Neuron (in vitro differentiated cells): ENCODE results near the gene SIRT2.

Experiments used
- H2AFZ ChIP-seq: one replicate; pipeline ENCODE4 v1.6.1; 2013; ENCODE audit warnings: low read depth, mild to moderate bottlenecking, inconsistent platforms, low read length, moderate library complexity
- H3K27me3 ChIP-seq: one replicate; pipeline ENCODE4 v1.6.1; 2013; ENCODE audit warnings: low read length; ENCODE audit not compliant: insufficient read depth
- H3K36me3 ChIP-seq: one replicate; pipeline ENCODE4 v1.6.1; 2013; ENCODE audit warnings: low read length; ENCODE audit not compliant: insufficient read depth
- H3K4me1 ChIP-seq: one replicate; pipeline ENCODE4 v1.6.1; 2013; ENCODE audit warnings: low read length; ENCODE audit not compliant: insufficient read depth
- H3K4me3 ChIP-seq: 2 replicates; pipeline ENCODE4 v1.5.1; 2013; ENCODE audit warnings: mild to moderate bottlenecking, low read length, moderate library complexity
- H3K9me3 ChIP-seq: one replicate; pipeline ENCODE4 v1.6.1; 2013; ENCODE audit warnings: low read length

The SIRT2 gene

DNA sequence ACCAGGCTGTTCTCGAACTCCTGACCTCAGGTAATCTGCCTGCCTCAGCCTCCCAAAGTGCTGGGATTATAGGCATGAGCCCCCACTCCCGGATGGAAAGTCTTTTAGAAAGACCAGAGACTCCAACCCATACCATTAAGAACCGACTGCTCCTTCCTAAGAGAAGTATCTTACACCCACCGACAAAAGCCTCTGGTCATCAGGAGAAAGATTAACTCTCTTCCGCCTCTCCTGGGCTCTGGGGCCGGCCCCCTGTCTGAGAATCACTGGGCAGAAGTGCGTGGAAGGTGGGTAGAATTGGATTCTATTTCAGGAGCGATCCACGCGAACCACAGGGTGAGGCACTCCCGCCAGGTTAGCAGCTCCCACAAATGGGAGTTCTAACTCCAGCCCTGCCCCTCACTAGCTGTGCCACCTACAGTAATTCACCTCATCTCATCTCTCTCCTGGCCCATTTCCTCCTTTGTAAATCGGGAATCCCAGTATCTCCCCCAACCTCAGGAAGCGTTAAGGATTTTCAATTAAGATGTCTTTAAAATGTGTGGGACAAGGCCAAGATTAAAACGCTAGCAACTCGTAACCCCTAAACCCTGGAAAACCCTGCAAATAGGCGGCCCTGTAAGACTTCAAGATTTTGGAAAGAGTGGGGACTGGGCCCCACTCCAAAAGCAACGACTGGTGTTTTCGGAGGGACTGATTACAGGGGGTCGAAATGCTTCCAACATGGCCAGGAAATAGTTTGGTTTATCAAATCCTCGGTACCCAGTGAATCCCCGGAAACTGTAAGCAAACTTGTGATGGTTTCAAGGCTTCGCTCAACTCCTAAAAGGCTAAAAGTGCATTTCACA lies 50.9 kb downstream of the SIRT2 start:
- Histone ChIP-seq H3K36me3 (peaks cover 46% of the 10 kb centered on the region), H3K4me3 (peak overlapping the region; percentile 93), H2AFZ (no peak overlapping the region), H3K27me3 (no peaks in the 10 kb centered on the region), H3K9me3 (no peaks in the 10 kb centered on the region), H3K4me1 (peaks cover 33% of the 10 kb centered on the region)

- Histone ChIP-seq H3K4me3 (no peak overlapping the region), H3K4me1 (peaks cover 22% of the 10 kb centered on the region), H3K27me3 (no peaks in the 10 kb centered on the region), H3K36me3 (peaks cover 71% of the 10 kb centered on the region), H3K9me3 (no peaks in the 10 kb centered on the region), H2AFZ (no peak overlapping the region)
These were observed 53.3 kb downstream of the SIRT2 start for GRCh38 chr19:38846097-38846496.

DNA sequence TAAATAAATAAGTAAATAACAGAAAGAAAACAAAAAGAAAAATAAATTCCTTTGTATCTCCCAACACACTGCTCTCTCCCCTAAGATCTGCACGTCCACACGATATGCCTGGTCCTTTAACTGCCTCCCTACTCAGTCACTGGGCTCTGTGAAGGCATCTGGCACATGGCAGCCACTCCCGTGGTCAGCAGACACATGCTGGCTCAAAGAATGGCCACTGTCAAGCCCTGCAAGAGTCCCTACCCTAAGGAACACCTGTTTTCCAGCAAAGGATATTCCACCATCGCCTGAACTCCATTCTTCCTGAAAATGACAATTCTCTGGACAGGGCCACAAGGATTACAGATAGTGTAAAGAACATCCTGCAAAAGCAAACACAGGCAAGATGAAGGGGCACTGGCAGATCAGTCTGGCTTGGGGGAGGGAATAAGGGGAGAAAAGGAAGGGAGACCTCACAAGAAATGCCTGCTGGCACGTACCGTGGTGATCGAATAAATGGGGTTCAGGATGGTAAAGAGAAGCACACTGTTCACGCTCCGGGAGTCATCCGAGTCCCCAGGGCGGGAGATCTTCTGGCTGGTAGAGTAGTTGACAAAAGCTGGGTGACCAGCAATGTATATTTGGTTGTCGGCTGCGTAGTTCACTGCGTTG lies 53.9 kb downstream of the SIRT2 start:
- H2AFZ ChIP-seq, result no peak overlapping the region
- H3K4me3 ChIP-seq, result no peak overlapping the region
- H3K36me3 ChIP-seq, result peaks cover 77% of the 10 kb centered on the region
- H3K9me3 ChIP-seq, result no peaks in the 10 kb centered on the region
- H3K27me3 ChIP-seq, result no peaks in the 10 kb centered on the region
- peaks cover 17% of the 10 kb centered on the region for H3K4me1 ChIP-seq

- Histone ChIP-seq H3K36me3 (peaks cover 89% of the 10 kb centered on the region), H3K4me3 (no peak overlapping the region), H3K4me1 (peaks cover 17% of the 10 kb centered on the region), H3K27me3 (no peaks in the 10 kb centered on the region), H2AFZ (no peak overlapping the region), H3K9me3 (no peaks in the 10 kb centered on the region)
These were observed 55.2 kb downstream of the SIRT2 start for GRCh38 chr19:38844093-38844686.

DNA sequence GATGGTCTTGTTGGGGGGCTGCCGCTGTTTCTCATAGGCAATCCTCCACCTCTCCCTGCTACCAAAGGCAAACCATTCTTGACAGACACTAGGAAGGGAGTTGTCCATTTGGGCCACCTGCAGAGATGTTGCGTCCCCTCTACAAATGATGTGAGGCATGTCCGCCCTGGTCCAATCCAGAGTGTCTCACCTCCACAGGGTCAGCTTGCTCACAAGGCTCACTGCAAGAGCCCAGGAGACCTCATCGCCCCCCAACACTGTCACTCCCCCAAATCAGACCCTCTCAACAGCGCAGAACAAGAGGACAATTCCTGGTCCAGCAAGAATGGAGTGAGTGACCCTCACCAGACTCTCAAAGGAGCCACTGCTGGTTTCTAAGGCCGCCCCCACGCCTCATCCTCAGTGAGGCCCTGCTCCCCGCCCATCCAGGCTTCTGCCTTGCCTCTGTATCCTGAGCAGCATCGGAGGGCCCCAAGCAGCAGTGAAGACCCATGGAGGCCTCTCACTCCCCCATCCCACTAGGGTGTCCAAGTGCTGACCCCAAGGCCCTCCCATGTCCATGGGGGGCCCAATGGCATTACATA lies 56.2 kb downstream of the SIRT2 start:
- Histone ChIP-seq H2AFZ (no peak overlapping the region), H3K36me3 (peaks cover 92% of the 10 kb centered on the region), H3K4me3 (no peak overlapping the region), H3K4me1 (peaks cover 12% of the 10 kb centered on the region), H3K9me3 (no peaks in the 10 kb centered on the region), H3K27me3 (no peaks in the 10 kb centered on the region)

DNA sequence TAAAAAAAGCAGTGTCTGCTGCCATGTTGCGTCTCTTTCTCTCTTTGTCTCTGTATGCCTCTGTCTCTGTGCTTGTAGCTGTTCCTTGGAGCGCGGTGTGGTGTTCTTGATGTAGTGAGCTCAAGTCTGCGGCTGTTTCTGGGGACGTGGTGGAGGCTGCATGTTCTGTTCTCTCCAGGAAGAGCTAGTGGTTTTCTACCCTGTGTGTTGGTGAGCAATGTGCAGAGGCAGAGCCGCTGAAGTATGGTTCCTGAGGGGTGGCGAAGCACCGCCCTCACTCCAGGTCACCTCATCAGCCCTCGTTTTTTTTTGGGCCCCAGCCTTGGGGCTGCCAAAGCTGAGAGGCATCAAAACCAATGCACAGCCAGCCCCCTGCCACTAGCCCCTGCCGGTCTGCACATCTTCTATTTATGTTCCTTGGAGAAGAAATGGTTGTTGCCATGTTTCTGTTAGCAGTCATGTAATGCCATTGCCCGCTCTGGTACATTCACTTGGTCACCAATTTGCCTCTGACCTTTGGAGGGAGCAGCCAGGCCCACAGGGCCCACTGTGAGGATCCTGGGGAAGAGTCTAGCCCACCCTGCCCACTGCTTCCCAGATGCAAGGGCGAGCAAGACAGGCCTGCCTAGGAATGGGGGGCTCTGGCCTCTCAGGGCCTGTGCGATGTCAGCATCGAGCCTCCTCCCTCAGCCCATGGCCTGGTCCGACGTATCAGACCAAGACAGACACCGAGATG lies 56.8 kb downstream of the SIRT2 start:
- H3K36me3 ChIP-seq, result peaks cover 94% of the 10 kb centered on the region
- H3K4me1 ChIP-seq, result peaks cover 7% of the 10 kb centered on the region
- no peak overlapping the region for H3K4me3 ChIP-seq
- H3K9me3 ChIP-seq, result no peaks in the 10 kb centered on the region
- no peaks in the 10 kb centered on the region for H3K27me3 ChIP-seq
- no peak overlapping the region for H2AFZ ChIP-seq

- peaks cover 94% of the 10 kb centered on the region for H3K36me3 ChIP-seq
- H3K4me3 ChIP-seq, result no peak overlapping the region
- no peaks in the 10 kb centered on the region for H3K27me3 ChIP-seq
- no peak overlapping the region for H2AFZ ChIP-seq
- no peaks in the 10 kb centered on the region for H3K4me1 ChIP-seq
- no peaks in the 10 kb centered on the region for H3K9me3 ChIP-seq
These were observed 57.5 kb downstream of the SIRT2 start for GRCh38 chr19:38841787-38842438.

DNA sequence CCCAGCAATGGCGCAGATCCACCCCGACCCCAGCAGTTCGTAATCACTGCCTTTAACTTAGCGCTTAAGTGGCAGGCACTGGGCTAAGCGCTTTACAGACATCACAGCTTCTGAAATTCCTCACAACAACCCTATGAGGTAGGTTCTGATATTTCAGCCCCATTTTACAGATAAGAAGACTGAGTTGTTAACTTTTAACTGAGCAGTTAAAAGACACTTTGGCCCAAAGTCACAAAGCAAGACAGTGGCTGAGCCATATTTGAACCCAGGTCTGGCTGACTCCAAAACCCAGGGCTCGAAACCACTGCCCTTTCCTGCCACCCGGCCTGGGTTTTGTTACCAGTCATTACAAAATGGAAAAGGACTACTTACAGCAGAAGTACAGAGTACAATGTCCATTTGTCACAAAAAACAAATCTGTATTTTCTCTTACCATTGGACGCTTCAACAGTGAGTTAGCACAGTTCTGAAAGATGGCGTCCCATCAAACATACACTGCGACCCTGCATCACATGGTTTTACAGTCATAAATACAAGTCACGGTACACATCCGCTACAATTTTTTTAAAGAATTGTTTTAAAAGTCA lies 58.1 kb downstream of the SIRT2 start:
- no peaks in the 10 kb centered on the region for H3K9me3 ChIP-seq
- H2AFZ ChIP-seq, result no peak overlapping the region
- H3K4me1 ChIP-seq, result no peaks in the 10 kb centered on the region
- H3K36me3 ChIP-seq, result peaks cover 95% of the 10 kb centered on the region
- H3K27me3 ChIP-seq, result no peaks in the 10 kb centered on the region
- no peak overlapping the region for H3K4me3 ChIP-seq

- no peaks in the 10 kb centered on the region for H3K9me3 ChIP-seq
- no peak overlapping the region for H3K4me3 ChIP-seq
- no peaks in the 10 kb centered on the region for H3K4me1 ChIP-seq
- H2AFZ ChIP-seq, result no peak overlapping the region
- no peaks in the 10 kb centered on the region for H3K27me3 ChIP-seq
- H3K36me3 ChIP-seq, result peaks cover 95% of the 10 kb centered on the region
These were observed 58.8 kb downstream of the SIRT2 start for GRCh38 chr19:38840583-38840968.

DNA sequence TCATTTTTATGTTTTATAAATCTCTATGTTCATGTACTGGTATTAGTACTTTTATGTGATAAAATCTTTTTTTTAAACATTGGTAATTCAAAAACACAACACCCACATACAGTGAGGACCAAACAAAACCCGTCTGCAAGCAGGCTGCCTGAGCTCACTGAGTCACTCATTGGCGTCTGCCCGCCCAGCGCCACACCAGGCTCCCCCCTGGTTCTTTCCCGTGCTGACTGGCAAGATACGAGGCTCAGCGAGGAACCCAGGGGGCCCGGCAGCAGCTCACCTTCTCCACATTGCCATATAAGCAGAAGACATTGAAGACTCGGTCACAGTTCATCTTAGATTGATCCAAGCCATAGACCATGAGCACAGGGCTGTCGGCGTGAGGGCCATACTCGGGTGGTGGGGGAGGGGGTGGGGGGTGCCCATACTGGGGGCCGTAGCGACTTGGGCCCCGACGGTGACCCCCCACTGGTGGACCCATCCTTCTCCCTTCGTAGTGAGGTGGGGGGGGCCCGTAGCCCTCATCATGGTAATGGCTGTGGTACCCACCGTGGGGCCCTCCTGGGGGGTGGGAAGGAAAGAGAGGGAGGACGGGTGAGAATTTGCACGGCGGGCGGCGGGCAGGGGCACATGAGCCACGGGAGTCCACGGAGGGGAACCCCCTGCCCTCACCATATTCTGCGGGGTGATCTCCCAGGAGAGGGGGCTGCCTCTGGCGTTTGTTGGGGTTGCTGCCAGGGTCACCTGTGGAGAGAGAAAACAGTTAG lies 59.4 kb downstream of the SIRT2 start:
- Histone ChIP-seq H3K27me3 (no peaks in the 10 kb centered on the region), H3K4me3 (no peak overlapping the region), H3K36me3 (peaks cover 96% of the 10 kb centered on the region), H3K9me3 (no peaks in the 10 kb centered on the region), H2AFZ (no peak overlapping the region), H3K4me1 (no peaks in the 10 kb centered on the region)

DNA sequence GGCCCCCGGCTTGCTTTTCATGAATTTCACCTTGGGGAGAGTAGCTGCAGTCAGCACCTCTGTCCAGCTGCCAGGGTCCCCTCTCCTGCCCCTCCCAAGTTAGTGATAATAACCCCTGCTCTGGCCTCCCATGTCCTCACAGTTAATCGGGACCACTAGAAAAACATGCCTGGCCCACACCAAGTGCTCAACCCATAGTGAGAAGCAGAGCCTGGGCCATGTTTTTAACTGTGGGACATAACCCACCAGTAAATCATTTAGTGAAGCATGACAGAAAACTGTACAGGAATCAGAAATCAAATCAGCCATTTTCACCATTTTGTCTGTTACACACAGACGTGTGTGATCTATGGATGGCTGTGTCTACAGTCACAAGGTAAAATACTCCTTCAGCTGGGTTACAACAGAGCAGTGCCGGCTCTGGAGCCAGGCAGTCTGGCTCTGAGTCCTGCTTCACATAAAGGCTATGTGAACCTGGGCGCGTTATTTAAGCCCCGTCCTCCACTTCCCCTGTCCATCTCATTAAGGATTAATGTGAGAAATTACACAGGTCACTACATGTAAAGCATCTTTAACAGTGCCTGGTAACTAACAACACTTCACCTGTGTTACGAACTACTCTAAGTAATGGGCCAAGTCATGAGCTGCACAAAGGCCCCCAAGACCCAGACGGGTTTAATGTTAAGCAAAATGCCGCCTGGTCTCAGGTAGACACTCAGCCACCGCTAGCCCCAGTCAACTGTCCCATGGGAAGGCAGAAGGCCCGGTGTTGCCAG lies 60.2 kb downstream of the SIRT2 start:
- no peak overlapping the region for H2AFZ ChIP-seq
- no peaks in the 10 kb centered on the region for H3K27me3 ChIP-seq
- H3K36me3 ChIP-seq, result peaks cover 89% of the 10 kb centered on the region
- no peak overlapping the region for H3K4me3 ChIP-seq
- no peaks in the 10 kb centered on the region for H3K9me3 ChIP-seq
- H3K4me1 ChIP-seq, result no peaks in the 10 kb centered on the region
